Stimulated activated CD8-positive, alpha-beta memory T cell treated with anti-CD3 and anti-CD28 coated beads, Interleukin-15, amount 100 ng/mL, for 1 hour (primary cell): ENCODE results near the gene SLCO2A1.

Experiments used
- DNase-seq: peaks from one replicate; pipeline ENCODE4 v3.0.0-alpha.2; 2020; ENCODE audit warnings: low read depth

Gene SLCO2A1

DNA sequence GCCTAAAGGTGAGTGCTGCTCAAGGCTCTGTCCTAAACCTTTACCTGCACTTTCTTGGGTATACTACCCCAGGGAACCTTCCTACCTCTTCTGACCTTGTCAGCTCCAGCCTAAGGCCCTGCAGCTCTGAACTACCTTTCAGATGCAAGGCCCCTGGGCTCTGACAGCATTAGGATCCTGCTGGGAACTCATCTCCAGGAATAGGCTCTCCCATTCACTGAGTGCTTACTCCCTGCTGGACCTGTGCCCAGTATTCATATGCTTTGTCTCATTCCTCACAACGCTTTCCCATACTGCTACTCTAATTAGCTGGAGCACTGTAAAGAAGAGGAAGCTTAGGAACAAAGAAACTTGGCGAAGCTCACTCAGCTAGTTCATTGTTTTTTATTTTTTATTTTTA, 80.3 kb downstream of the SLCO2A1 start:
- no peak for DNase-seq

DNA sequence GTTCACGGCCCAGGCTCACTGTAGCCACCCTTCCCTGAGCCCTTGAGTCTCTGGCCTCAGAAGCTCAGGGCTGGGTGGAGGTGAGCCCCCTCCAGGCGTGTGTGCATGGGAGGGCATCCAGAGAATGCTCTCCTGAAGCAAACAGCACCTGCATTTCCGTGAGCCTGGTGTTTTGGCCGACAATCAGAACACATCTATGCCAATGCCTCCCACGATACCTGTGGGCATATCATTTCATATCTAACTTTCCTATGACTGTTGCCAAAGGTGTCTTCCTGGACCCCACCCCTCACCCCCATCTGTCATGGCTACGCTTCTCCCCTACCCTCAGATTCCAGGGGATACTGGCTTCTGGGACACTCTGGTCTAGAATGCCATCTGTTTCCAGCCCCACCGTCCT, 80.7 kb downstream of the SLCO2A1 start:
- DNase-seq: no peak

DNA sequence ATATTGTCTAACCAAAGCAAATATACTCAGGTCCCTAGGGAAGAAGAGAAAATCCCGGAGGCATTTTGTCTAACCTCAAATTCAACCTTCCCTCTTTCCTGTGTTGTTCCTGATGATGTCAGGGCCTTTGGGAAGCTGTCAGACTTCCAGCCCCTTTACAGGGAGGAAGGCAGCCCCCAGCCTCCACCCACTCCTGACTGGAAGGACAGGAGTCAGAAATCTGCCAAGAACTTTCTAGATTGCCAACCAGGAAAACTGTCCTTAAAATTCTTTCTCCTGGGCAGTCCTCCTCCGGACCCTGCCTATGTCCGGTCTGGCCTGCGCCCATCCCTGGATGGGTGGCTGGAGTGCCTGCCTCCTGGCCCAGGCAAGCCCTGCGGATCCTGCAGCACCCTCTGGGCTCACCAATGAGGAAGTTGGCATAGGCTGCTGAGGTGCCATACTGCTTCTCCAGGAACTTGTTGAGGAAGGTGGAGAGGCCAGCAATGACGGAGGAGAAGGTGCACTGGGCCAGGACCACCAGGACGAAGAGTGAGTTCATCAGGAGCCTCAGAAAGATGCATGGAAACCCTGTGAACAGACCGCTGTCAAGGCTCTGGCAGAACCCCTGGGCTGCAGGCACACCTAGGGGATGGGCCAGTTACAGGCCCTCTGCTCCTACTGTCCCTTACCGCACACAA, 81.5 kb downstream of the SLCO2A1 start:
- DNase-seq: no peak

GRCh38 chr3:133945381-133946095, 84.2 kb downstream of the SLCO2A1 start:
- no peak for DNase-seq

- no peak for DNase-seq
Measured at GRCh38 chr3:133944641-133945380, 84.9 kb downstream of the SLCO2A1 start.

DNA sequence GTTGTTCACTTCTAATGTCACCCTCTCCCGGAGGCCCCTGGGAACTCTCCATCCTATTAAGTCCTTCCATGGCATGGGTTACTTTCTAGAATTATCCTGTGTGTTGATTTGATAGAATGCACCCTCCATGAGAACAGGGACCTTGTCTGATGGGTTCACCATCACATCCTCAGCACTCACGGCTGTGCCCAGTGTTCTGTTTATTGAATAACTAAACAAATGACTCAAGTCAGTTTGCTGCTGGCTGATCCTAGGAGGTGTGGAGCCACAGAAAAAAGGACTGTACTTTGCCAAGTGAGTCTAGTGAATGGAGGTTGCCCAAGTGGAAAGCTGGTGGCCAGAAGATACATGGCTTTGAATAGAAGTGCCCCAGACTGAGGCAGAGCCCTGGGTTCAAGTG, 85.5 kb downstream of the SLCO2A1 start:
- DNase-seq: no peak

DNA sequence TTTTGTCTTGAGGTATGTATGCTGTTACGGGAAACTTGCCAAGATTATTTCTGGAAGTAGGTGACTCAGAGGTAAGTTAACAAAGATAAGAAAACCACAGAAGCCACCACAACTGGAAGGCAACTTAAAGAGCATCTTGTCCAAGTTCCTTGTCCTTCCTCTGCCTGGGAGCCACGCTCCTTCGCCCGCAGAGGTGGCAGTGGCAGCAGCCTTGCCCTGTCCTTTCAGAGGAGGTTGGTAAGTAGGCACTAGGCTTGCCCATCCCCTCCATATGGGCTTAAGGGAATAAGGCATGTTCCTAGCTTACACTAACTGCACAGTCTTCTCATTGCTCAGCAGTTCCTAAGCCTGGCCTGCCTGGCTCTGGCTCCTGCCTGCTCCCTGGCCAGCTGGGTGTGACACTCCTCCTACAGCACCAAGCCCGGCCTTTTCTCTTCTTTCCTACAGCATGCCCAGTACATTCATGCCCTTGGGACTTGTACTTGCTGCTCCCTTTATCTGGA, 86.0 kb downstream of the SLCO2A1 start:
- DNase-seq: no peak

- no peak for DNase-seq
Measured at GRCh38 chr3:133943031-133943535, 86.6 kb downstream of the SLCO2A1 start.

DNA sequence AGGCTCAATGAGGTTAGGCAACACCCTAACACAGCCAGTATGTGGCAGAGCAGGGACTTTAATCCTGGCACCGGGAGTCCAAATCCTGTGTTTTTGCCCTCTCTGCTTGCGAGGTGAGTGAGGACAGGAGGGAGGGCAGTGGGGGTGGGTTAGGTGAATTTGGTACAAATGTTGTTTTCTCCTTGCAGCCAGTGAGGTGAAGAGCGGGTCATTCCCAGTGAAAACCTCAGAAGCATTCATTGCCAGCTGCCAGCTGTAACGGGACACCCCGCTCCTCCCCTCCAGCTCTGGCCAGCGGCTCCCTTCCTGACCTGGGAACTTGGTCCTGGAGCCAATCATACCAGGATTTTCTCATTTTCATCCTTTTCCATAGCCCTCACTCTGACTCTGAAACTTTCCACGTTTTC, 88.3 kb downstream of the SLCO2A1 start:
- DNase-seq: no peak

DNA sequence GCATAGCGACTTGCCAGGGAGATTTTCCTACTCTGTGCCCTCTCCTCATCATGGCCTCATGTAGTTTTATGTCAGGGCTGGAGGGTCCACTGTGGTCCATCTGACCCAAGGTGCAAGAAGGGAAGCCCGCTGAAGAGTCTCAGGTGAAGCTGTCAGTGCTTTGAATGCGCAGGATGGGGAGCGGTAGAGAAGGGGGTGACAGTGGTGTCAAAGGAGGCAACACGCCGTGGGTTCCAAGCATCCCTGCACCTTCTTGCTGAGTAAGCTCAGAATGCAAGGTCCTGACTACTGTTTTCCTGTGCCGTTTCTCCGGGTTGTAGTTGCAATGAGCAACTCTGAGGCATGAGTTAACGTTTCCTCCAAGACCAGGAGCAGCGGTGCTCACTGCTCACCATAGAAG, 89.2 kb downstream of the SLCO2A1 start:
- DNase-seq: no peak

DNA sequence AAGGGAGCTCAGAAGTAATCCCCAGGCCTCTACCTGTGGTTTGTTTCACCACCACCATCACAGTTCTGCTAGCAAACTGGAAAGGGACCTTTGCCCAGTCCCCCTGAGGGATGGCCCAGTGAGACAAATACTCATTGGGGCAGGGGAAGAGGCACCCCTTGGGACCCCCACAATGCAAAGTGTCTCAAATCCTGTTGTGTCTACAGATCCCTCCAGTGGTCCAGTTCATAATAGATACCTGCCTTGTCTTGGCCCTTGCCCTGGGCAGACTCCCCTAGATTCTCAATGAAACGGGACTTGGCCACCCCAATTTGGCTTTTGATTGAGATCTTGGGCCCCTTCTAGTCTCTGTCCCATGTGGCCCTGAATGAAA, 90.3 kb downstream of the SLCO2A1 start:
- DNase-seq: no peak

DNA sequence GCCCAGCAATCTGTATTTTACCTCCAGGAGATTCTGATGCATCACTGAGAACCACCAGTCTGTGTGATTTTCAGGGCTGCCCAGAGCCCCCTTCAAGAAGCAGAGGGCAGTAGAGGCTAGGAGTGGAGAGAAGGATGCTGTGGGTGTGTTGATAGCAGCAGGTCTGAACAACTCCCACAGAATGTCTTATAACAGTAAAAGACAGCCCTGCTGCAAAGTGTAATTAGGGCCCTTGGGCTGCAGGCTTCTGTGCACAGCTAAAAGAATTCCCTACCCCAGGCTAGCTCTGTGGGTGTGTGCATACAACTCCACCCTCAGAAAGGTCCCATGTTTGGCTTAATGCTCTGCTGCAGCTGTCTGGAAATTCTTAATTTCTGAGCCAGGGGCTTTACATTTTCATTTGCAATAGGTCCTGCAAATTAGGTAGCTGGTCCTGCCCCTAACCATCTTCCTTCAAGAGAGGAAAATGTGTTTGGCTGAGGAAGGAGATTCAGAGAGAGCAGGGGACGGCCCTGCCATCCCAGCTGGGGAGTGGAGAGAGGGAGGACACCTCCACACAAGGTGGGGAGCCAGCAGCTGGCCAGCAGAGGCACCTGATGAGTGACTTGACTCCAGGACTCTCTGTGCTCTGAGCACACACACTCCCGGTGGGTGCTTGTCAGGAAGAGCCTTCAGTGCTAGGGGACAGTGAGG, 90.8 kb downstream of the SLCO2A1 start:
- DNase-seq: no peak

- DNase-seq: no peak
Measured at GRCh38 chr3:133937756-133938601, 91.7 kb downstream of the SLCO2A1 start.

DNA sequence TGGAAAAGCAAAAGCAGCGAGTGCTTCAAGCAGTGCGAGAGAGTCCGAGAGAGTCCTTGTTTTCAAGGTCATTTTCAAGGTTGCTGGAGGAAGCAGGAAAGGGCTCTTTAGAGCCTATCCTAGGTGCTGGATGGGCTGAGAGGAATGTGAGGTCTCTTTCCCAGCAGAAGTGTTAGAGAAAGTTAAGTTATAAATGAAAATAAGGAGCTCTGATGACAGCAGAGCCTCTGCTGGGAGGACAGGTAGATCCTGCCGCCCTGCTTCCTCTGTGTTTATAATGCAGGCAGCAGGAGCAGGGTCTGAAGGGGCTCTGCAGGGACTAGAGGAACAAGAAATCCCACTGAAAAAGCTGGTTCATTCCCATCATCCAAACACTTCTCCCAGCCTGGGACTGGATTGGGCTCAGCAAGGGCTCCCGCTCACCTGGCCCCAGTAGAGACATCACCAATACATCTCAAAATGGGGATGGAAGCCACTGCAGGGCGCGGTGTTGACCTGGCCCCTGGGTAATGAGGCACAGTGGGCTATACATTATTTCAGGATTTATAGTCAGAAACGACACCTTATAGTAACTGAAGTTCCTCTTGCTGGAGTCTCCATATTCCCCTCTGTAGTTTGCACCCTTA, 92.6 kb downstream of the SLCO2A1 start:
- no peak for DNase-seq

- no peak for DNase-seq
Measured at GRCh38 chr3:133935843-133936769, 93.6 kb downstream of the SLCO2A1 start.

DNA sequence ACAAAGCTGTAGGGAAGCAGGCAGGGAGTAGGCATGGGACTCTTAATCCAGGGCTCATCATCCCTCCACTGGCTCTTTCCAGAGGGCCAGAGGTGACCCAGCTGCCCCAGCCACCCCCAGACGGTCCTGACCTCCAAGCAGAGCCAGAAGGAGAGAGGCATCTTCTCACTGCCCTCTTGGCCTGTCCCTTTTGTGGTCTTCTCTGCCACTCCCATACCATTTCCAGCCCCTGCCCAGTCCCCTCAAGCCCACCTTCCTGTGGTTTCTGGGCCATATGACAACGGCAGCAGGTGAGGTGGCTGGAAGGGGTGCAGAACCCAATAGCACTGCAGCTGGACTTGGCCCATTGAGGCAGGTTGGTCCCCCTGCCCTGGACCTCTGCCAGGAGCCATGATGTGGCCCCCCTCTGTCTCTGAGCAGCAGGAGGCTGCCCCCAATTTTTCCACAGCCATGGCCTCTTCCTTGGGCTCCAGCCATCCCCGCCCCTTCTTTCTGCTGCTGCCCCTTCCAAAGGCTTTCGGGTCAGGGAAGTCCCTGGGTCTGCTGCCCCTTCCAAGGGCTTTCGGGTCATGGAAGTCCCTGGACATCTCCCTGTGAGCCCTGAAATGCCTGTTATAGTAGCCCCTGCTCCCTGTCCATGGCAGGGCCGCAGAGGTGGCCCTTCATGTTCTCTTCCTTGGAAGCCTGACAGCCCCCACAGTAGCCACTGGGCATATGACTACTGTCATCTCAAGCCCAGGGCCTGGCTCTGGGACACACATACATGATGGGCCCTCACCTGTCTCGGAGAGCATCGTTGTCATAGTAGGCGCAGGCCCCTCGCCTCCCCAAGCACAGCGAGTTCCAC, 94.5 kb downstream of the SLCO2A1 start:
- no peak for DNase-seq

DNA sequence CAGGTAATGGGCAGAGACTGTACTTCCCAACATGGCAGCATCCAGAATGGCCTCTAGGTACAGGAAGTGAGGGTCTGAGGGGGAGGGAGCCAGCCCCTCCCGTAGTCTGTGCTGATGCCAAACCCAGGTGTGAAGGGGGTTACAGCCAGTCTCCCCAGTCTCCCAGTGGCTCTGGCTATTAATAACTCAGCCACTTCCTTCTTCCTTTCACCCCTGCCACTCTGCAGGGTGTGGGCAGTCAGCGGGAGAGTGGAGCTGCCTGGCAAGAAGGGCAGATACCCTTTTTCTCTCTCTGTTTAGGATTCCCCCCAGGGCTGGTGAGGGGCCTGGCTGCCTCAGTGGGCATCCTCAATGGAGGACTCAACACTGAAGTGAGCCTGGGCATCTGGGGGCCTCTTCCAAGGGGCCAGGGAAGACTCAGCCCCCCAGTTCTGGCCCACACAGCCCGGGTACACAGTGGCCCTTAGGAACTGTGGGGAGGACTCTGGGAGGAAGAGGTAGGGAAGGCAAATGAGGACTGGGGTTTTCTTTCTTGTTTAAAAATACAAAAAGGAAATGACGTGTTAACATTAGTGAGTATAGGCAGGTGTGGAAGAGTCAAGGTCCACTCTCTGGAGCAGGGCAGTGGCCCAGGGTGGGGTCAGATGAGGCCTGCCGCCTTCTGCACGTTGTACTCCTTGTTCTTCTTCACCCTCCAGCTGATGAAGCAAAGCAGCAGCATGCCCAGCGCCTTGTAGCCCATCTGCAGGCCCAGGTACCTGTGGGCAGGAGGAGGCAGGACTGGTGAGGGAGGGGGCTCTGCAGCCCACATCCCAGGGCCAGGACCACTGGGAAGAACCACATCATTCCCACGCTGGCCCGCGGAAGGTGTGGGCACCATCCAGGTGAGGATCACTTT, 95.4 kb downstream of the SLCO2A1 start:
- no peak for DNase-seq
